HEK293 (cell line): ENCODE measurements around the gene SPRED2.

ENCODE experiments used
- CTCF ChIA-PET: fragments of 350-600 bp; formaldehyde crosslinking; extraction: SDS; loops from one replicate; lab custom pipeline; 2021; ENCODE audit warnings: antibody characterized with exemption; lab: Yijun Ruan, JAX
- POLR2A ChIA-PET: fragments of 300-600 bp; formaldehyde crosslinking; extraction: SDS; loops from one replicate; lab custom pipeline; 2020; ENCODE audit warnings: antibody characterized with exemption, inconsistent platforms; lab: Yijun Ruan, JAX
- H3K27ac ChIP-seq: fragments of 200-500 bp; sonication (Bioruptor generic); 2 replicates; pipeline ENCODE4 v1.5.1; 2014; ENCODE audit warnings: low read depth, low read length, control low read depth, inconsistent platforms; ENCODE audit errors: extremely low read depth
- H3K36me3 ChIP-seq, 2 experiments: fragments of 200-500 bp in 1 of 2; sonication (Bioruptor generic) in 1 of 2; 1 replicate in 1 of 2; 2 replicates in 1 of 2; pipeline ENCODE4 v1.5.1; 2014 to 2017; ENCODE audit warnings: inconsistent platforms in 2 of 2, low read length in 2 of 2; ENCODE audit not compliant: control insufficient read depth in 2 of 2, insufficient read depth in 1 of 2
- H3K4me1 ChIP-seq: fragments of 200-500 bp; sonication (Bioruptor generic); 2 replicates; pipeline ENCODE4 v1.5.1; 2014; ENCODE audit warnings: mild to moderate bottlenecking, low read length, inconsistent platforms; ENCODE audit not compliant: control insufficient read depth, insufficient read depth
- H3K4me3 ChIP-seq: 2 replicates; pipeline ENCODE4 v1.5.1; 2011; ENCODE audit warnings: low read depth, mild to moderate bottlenecking, control low read depth, low read length, moderate library complexity
- H3K9me3 ChIP-seq: fragments of 200-500 bp; sonication (Bioruptor generic); 2 replicates; pipeline ENCODE4 v1.5.1; 2014; ENCODE audit warnings: low read depth, low read length, inconsistent platforms; ENCODE audit not compliant: control insufficient read depth, insufficient read depth
- FEZF1 ChIP-seq: fragments of 450-650 bp; formaldehyde crosslinking; IDR thresholded peaks from 2 replicates; pipeline ENCODE4 v1.5.1; 2016; ENCODE audit warnings: missing biosample characterization, missing genetic modification characterization
- GLI4 ChIP-seq: fragments of 450-650 bp; formaldehyde crosslinking; IDR thresholded peaks from 2 replicates; pipeline ENCODE4 v1.5.1; 2016; ENCODE audit warnings: missing biosample characterization, missing genetic modification characterization
- HIC1 ChIP-seq: fragments of 450-650 bp; formaldehyde crosslinking; IDR thresholded peaks from 2 replicates; pipeline ENCODE4 v1.5.1; 2016; ENCODE audit warnings: missing biosample characterization, missing genetic modification characterization
- KLF1 ChIP-seq: fragments of 450-650 bp; formaldehyde crosslinking; IDR thresholded peaks from 2 replicates; pipeline ENCODE4 v1.5.1; 2016; ENCODE audit warnings: missing biosample characterization, missing genetic modification characterization
- KLF7 ChIP-seq: fragments of 450-650 bp; formaldehyde crosslinking; IDR thresholded peaks from 2 replicates; pipeline ENCODE4 v1.5.1; 2016; ENCODE audit warnings: missing biosample characterization, missing genetic modification characterization, borderline replicate concordance
- KLF9 ChIP-seq: fragments of 450-650 bp; formaldehyde crosslinking; IDR thresholded peaks from 2 replicates; pipeline ENCODE4 v1.5.1; 2016; ENCODE audit warnings: missing biosample characterization, missing genetic modification characterization, low read depth
- PRDM4 ChIP-seq: fragments of 450-650 bp; formaldehyde crosslinking; IDR thresholded peaks from 2 replicates; pipeline ENCODE4 v1.5.1; 2017; ENCODE audit warnings: missing biosample characterization, missing genetic modification characterization
- ZBTB10 ChIP-seq: fragments of 450-650 bp; formaldehyde crosslinking; IDR thresholded peaks from 2 replicates; pipeline ENCODE4 v1.5.1; 2016; ENCODE audit warnings: missing biosample characterization, missing genetic modification characterization
- ZBTB11 ChIP-seq: fragments of 450-650 bp; formaldehyde crosslinking; conservative IDR thresholded peaks from 2 replicates; pipeline ENCODE4 v1.5.1; 2016; ENCODE audit warnings: low read depth, missing biosample characterization, missing genetic modification characterization
- ZBTB20 ChIP-seq: fragments of 450-650 bp; formaldehyde crosslinking; IDR thresholded peaks from 2 replicates; pipeline ENCODE4 v1.5.1; 2016; ENCODE audit warnings: missing biosample characterization, missing genetic modification characterization
- ZNF114 ChIP-seq: fragments of 450-650 bp; formaldehyde crosslinking; IDR thresholded peaks from 2 replicates; pipeline ENCODE4 v1.5.0; 2017; ENCODE audit warnings: missing biosample characterization, missing genetic modification characterization
- ZNF132 ChIP-seq: fragments of 450-650 bp; formaldehyde crosslinking; IDR thresholded peaks from 2 replicates; pipeline ENCODE4 v1.5.1; 2017; ENCODE audit warnings: missing biosample characterization, missing genetic modification characterization, borderline replicate concordance
- ZNF140 ChIP-seq: fragments of 450-650 bp; formaldehyde crosslinking; IDR thresholded peaks from 2 replicates; pipeline ENCODE4 v1.5.1; 2016; ENCODE audit warnings: missing biosample characterization, missing genetic modification characterization
- ZNF146 ChIP-seq: fragments of 450-650 bp; formaldehyde crosslinking; IDR thresholded peaks from 2 replicates; pipeline ENCODE4 v1.5.1; 2016; ENCODE audit warnings: missing biosample characterization, missing genetic modification characterization
- ZNF2 ChIP-seq: fragments of 450-650 bp; formaldehyde crosslinking; IDR thresholded peaks from 2 replicates; pipeline ENCODE4 v1.5.1; 2016; ENCODE audit warnings: missing biosample characterization, missing genetic modification characterization
- ZNF202 ChIP-seq: fragments of 450-650 bp; formaldehyde crosslinking; IDR thresholded peaks from 2 replicates; pipeline ENCODE4 v1.5.1; 2016; ENCODE audit warnings: missing biosample characterization, missing genetic modification characterization, borderline replicate concordance
- ZNF324 ChIP-seq: fragments of 450-650 bp; formaldehyde crosslinking; IDR thresholded peaks from 2 replicates; pipeline ENCODE4 v1.5.1; 2016; ENCODE audit warnings: missing biosample characterization, missing genetic modification characterization
- ZNF335 ChIP-seq: fragments of 450-650 bp; formaldehyde crosslinking; conservative IDR thresholded peaks from 2 replicates; pipeline ENCODE4 v1.5.1; 2016; ENCODE audit warnings: missing biosample characterization, missing genetic modification characterization
- ZNF366 ChIP-seq: fragments of 450-650 bp; formaldehyde crosslinking; conservative IDR thresholded peaks from 2 replicates; pipeline ENCODE4 v1.5.1; 2016; ENCODE audit warnings: missing biosample characterization, missing genetic modification characterization
- ZNF37A ChIP-seq: fragments of 450-650 bp; IDR thresholded peaks from 2 replicates; pipeline ENCODE4 v1.5.1; 2018; ENCODE audit warnings: missing biosample characterization, missing genetic modification characterization
- ZNF404 ChIP-seq: fragments of 450-650 bp; formaldehyde crosslinking; IDR thresholded peaks from 2 replicates; pipeline ENCODE4 v1.5.1; 2017; ENCODE audit warnings: missing biosample characterization, missing genetic modification characterization
- ZNF610 ChIP-seq: fragments of 450-650 bp; formaldehyde crosslinking; IDR thresholded peaks from 2 replicates; pipeline ENCODE4 v1.5.1; 2016; ENCODE audit warnings: missing biosample characterization, missing genetic modification characterization, borderline replicate concordance

SPRED2 gene

GRCh38 chr2:65340898-65341681 is 91.3 kb downstream of the SPRED2 start:
- ChIA-PET CTCF (interaction anchor here (0.6 to 1.4 kb wide), 3 partner anchors 9 to 580 kb away, joined by 3 to 5 read pairs (median 3); no protein-coding TSS in a partner anchor), POLR2A (no interaction called here)
- TF ChIP-seq ZNF37A (tag by site-specific recombination) (no peak), ZNF2 (no peak), ZNF610 (tag by site-specific recombination) (no peak), ZNF146 (no peak), ZNF114 (tag by site-specific recombination) (no peak), ZNF132 (tag by site-specific recombination) (no peak), GLI4 (no peak), ZNF404 (tag by site-specific recombination) (no peak)
- peaks cover 0 to 9% of the 10 kb centered on the region in 2 experiments; a peak in 1 of 3 replicates for H3K36me3 ChIP-seq
- peaks cover 4% of the 10 kb centered on the region; the same call in 1 of the 2 replicates for H3K4me1 ChIP-seq
- no peaks in the 10 kb centered on the region for H3K9me3 ChIP-seq
- H3K4me3 ChIP-seq, result no peak overlapping the region
- H3K27ac ChIP-seq, result no peak overlapping the region

- TF ChIP-seq ZNF335 (tag by site-specific recombination) (no peak), KLF9 (tag by site-specific recombination) (no peak), FEZF1 (tag by site-specific recombination) (no peak), ZNF140 (tag by site-specific recombination) (no peak), KLF1 (tag by site-specific recombination) (no peak), ZBTB20 (no peak), ZNF324 (tag by site-specific recombination) (no peak), ZNF366 (no peak), ZBTB10 (tag by site-specific recombination) (no peak), ZBTB11 (tag by site-specific recombination) (no peak), ZNF202 (no peak), HIC1 (no peak), KLF7 (no peak), PRDM4 (tag by site-specific recombination) (no peak)
These were observed 92.8 kb downstream of the SPRED2 start for GRCh38 chr2:65339648-65340047.

More at GRCh38 chr2:65339648-65340047, 92.8 kb downstream of the SPRED2 start:
- Histone ChIP-seq H3K4me3 (no peak overlapping the region), H3K36me3 (peaks cover 0 to 10% of the 10 kb centered on the region in 2 experiments; a peak in 1 of 3 replicates), H3K4me1 (peaks cover 4% of the 10 kb centered on the region; the same call in 1 of the 2 replicates), H3K27ac (no peak overlapping the region), H3K9me3 (no peaks in the 10 kb centered on the region)
- ChIA-PET POLR2A (no interaction called here), CTCF (interaction anchor here (0.8 to 1.4 kb wide), 2 partner anchors 11 to 14 kb away, joined by 3 read pairs; no protein-coding TSS in a partner anchor)
